ENCODE results near the gene LCOR. TPM values are rescaled to one million over a fixed set of nuclear protein-coding genes. Genes with fewer than 3 reads are reported as not detected.

Gene LCOR
- total and polyA plus RNA-seq, 2 of the 13 experiments (the other 11 are each of a cell fraction or from before 2014, with no cell fraction given), result 12.4 to 23.7 TPM

- Histone ChIP-seq H3K9ac (ENCODE audit: insufficient read depth, low read depth, low read length) (no peak overlapping the region), H4K20me1 (ENCODE audit: insufficient read depth, low read length) (no peaks in the 10 kb centered on the region), H3K27ac (ENCODE audit: extremely low read length, insufficient read depth, low read length) (no peak overlapping the region), H3K9me3 (ENCODE audit: low read length) (no peaks in the 10 kb centered on the region), H3K4me2 (ENCODE audit: low read depth, low read length) (no peak overlapping the region), H2AFZ (ENCODE audit: low read length) (no peak overlapping the region), H3K4me1 (ENCODE audit: insufficient read depth, low read length) (peaks cover 38% of the 10 kb centered on the region), H3K4me3 (replicated peaks in 1 of 3; ENCODE audit: insufficient read depth in 1 of 3, low read depth in 2 of 3, low read length in 3 of 3) (no peak overlapping the region), H3K36me3 (replicated peaks in 1 of 2; ENCODE audit: control insufficient read depth in 1 of 2, insufficient read depth in 2 of 2, low read length in 2 of 2) (no peaks in the 10 kb centered on the region), H3K27me3 (ENCODE audit: control insufficient read depth in 1 of 2, insufficient read depth in 2 of 2, low read length in 2 of 2) (no peaks in the 10 kb centered on the region), H3K79me2 (ENCODE audit: insufficient read depth, low read length) (no peaks in the 10 kb centered on the region)
- BruUV-seq (replicated peaks), result no TSS peak
- in situ Hi-C loops (cut with HindIII; ENCODE audit: extremely low pct_ligation_motif_present, low pct_unique_long_range_greater_than_20kb), result no loop called here
- DNase-seq (ENCODE audit: low spot score) (no peak), ATAC-seq (no peak), FAIRE-seq (no peak)
- TF ChIP-seq ZFX (CRISPR knock-in tag; IDR thresholded peaks at IDR 0.05; ENCODE audit: low read depth), result no peak
- TF ChIP-seq ZSCAN29 (CRISPR knock-in tag; conservative IDR thresholded peaks at IDR 0.05), result no peak
- intact Hi-C loops (cut with micrococcal nuclease; ENCODE audit: unreplicated experiment), result no loop called here
- POLR2A ChIA-PET, result no interaction called here
- WGBS (ENCODE audit: low lambda C conversion rate), result 99% methylated on average over 4 of the region's 4 CpGs
- CTCF ChIA-PET (ENCODE audit: low intra/inter-chr PET ratio, low total read pairs), result no interaction called here
These were observed 163.8 kb downstream of the LCOR start for GRCh38 chr10:96995851-96996250.

DNA sequence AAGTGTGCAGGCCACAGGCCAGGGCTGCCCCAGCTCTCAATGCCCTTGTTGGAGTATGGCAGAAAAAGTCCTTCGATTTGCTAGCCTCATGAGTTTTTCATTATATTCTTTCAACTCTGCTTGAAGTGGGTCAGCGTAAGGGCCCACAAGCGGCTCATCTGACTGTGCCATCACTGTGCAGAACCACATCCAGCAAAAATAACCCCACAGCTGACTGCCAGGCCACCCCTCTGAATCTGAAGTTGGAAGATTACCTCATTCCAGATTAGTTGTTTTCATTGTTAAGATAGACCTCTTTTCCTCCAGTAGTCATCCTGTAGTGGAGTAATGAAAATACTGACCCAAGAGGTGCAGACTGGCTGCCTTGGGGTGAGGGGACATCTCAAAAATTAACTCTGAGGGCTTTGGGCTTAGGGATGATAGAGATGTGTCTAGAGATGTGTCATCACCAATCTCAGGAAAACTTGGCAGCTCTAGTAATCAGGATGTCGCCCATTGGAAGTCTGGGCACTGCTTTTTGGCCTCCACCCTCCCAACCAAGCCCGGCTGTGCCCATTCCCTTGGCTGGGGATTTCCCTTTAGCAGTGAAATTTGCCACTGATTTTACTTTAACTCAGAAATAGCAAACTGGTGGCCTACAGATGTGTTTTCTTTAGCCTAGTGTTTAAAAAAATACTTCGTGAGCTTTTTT, 164.3 kb downstream of the LCOR start:
- FAIRE-seq, result no peak
- Histone ChIP-seq H4K20me1 (ENCODE audit: insufficient read depth, low read length) (no peaks in the 10 kb centered on the region), H3K4me1 (ENCODE audit: insufficient read depth, low read length) (peaks cover 43% of the 10 kb centered on the region), H3K79me2 (ENCODE audit: insufficient read depth, low read length) (no peaks in the 10 kb centered on the region), H3K27me3 (ENCODE audit: control insufficient read depth in 1 of 2, insufficient read depth in 2 of 2, low read length in 2 of 2) (no peaks in the 10 kb centered on the region), H3K9me3 (ENCODE audit: low read length) (no peaks in the 10 kb centered on the region), H3K27ac (ENCODE audit: extremely low read length, insufficient read depth, low read length) (no peak overlapping the region), H3K36me3 (replicated peaks in 1 of 2; ENCODE audit: control insufficient read depth in 1 of 2, insufficient read depth in 2 of 2, low read length in 2 of 2) (no peaks in the 10 kb centered on the region), H3K4me3 (replicated peaks in 1 of 3; ENCODE audit: insufficient read depth in 1 of 3, low read depth in 2 of 3, low read length in 3 of 3) (no peak overlapping the region), H2AFZ (ENCODE audit: low read length) (no peak overlapping the region), H3K4me2 (ENCODE audit: low read depth, low read length) (no peak overlapping the region), H3K9ac (ENCODE audit: insufficient read depth, low read depth, low read length) (no peak overlapping the region)
- ChIA-PET CTCF (ENCODE audit: low intra/inter-chr PET ratio, low total read pairs) (no interaction called here), POLR2A (no interaction called here)
- no peak for DNase-seq (ENCODE audit: low spot score)
- no peak for ATAC-seq
- BruUV-seq (replicated peaks), result no TSS peak
- TF ChIP-seq NKX3-1 (CRISPR knock-in tag; IDR thresholded peaks at IDR 0.05) (no peak), ATF7-NPFF (CRISPR knock-in tag; IDR thresholded peaks at IDR 0.05; ENCODE audit: low read depth) (no peak), ZNF260 (CRISPR knock-in tag; IDR thresholded peaks at IDR 0.05; ENCODE audit: borderline replicate concordance, low read depth) (no peak), ELF1 (CRISPR knock-in tag; IDR thresholded peaks at IDR 0.05) (no peak), SMARCC2 (IDR thresholded peaks at IDR 0.05) (no peak), EEA1 (CRISPR knock-in tag; IDR thresholded peaks at IDR 0.05; ENCODE audit: borderline replicate concordance) (no peak), E2F2 (CRISPR knock-in tag; IDR thresholded peaks at IDR 0.05; ENCODE audit: borderline replicate concordance) (no peak), ZNF335 (CRISPR knock-in tag; IDR thresholded peaks at IDR 0.05) (no peak), TFDP1 (CRISPR knock-in tag; IDR thresholded peaks at IDR 0.05; ENCODE audit: borderline replicate concordance) (no peak)
- intact Hi-C loops (cut with micrococcal nuclease; ENCODE audit: unreplicated experiment) (no loop called here), in situ Hi-C loops (cut with HindIII; ENCODE audit: extremely low pct_ligation_motif_present, low pct_unique_long_range_greater_than_20kb) (no loop called here)
- 95% methylated on average over 6 of the region's 6 CpGs for WGBS (ENCODE audit: low lambda C conversion rate)
